Right atrium auricular region (tissue), 2 donors: ENCODE measurements around the gene PEX16. TPM values are rescaled to one million over a fixed set of nuclear protein-coding genes. Genes with fewer than 3 reads are reported as not detected.
"Not testable (repeated sequence)": the region's sequence is repeated elsewhere in the genome, so short reads cannot be mapped to it uniquely, and the experiment has no call there.

Source experiments
- DNase-seq: peaks from one replicate; pipeline ENCODE4 v3.0.0-alpha.2; 2019; ENCODE audit warnings: low spot score
- H3K27ac ChIP-seq, 2 donors: fragments of 200-600 bp; sonication (generic); 1 replicate in 1 of 2; 2 replicates in 1 of 2; pipeline ENCODE4 v1.5.1; 2016 to 2019
- H3K27me3 ChIP-seq, 2 donors: fragments of 200-600 bp; sonication (generic); one replicate each; pipeline versions ENCODE4 v1.5.1 to v1.6.0; 2017 to 2019
- H3K36me3 ChIP-seq: fragments of 200-600 bp; sonication (generic); one replicate; pipeline ENCODE4 v1.5.1; 2016
- H3K4me1 ChIP-seq, 2 donors: fragments of 200-600 bp; sonication (generic); one replicate each; pipeline versions ENCODE4 v1.5.1 to v1.6.0; 2017 to 2019
- H3K4me3 ChIP-seq, 2 donors: fragments of 200-600 bp; sonication (generic); 1 replicate in 1 of 2; 2 replicates in 1 of 2; pipeline ENCODE4 v1.5.1; 2017 to 2019; ENCODE audit warnings: mild to moderate bottlenecking in 1 of 2, moderate library complexity in 1 of 2
- H3K9me3 ChIP-seq, 2 donors: fragments of 200-600 bp; sonication (generic); one replicate each; pipeline ENCODE4 v1.5.1; 2019
- total RNA-seq, 2 donors: library from RNA; depleted of rRNA; stranded (reverse); fragments of >200 nt; gene quantifications; one replicate each; pipeline ENCODE4 v1.1.0, GENCODE V29; 2016
- TF ChIP-seq, protein P1 (sequence below), 2 donors: fragments of 200-600 bp; sonication (generic); IDR thresholded peaks; one replicate each; pipeline ENCODE4 v1.5.1; 2019; ENCODE audit warnings: antibody characterized with exemption in 2 of 2

PEX16 gene
- total RNA-seq, 2 donors from 2014 or later, result 12.9 to 17.4 TPM

DNA sequence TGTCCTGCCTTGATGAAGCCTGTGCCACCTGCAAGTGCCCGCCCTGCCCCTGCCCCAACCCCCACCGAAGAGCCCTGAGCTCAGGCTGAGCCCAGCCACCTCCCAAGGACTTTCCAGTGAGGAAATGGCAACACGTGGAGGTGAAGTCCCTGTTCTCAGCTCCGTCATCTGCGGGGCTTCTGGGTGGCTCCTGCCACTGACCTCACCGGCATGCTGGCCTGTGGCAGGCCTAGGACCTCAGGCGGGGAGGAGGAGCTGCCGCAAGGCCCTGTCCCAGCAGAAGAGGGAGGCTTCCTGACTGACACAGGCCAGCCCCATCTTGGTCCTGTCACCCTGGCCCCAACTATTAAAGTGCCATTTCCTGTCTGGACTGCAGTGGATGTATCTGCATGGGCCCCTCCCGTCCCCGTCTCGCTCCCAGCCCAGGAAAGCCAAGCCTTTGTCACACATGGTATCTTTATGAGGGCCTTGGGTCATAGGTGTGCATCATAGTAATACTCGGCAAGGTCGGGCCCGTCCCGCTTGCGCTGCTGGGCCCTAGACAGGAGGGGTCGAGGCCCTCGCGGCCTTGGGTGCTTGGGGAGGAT lies 11.5 kb downstream of the PEX16 start:
- TF ChIP-seq, protein P1, sequence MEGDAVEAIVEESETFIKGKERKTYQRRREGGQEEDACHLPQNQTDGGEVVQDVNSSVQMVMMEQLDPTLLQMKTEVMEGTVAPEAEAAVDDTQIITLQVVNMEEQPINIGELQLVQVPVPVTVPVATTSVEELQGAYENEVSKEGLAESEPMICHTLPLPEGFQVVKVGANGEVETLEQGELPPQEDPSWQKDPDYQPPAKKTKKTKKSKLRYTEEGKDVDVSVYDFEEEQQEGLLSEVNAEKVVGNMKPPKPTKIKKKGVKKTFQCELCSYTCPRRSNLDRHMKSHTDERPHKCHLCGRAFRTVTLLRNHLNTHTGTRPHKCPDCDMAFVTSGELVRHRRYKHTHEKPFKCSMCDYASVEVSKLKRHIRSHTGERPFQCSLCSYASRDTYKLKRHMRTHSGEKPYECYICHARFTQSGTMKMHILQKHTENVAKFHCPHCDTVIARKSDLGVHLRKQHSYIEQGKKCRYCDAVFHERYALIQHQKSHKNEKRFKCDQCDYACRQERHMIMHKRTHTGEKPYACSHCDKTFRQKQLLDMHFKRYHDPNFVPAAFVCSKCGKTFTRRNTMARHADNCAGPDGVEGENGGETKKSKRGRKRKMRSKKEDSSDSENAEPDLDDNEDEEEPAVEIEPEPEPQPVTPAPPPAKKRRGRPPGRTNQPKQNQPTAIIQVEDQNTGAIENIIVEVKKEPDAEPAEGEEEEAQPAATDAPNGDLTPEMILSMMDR (IDR thresholded peaks at IDR 0.05), result no peak
- H3K27ac ChIP-seq, result no peak overlapping the region
- H3K36me3 ChIP-seq, result peaks cover 17% of the 10 kb centered on the region
- DNase-seq, result no peak
- H3K9me3 ChIP-seq, result no peaks in the 10 kb centered on the region
- H3K4me1 ChIP-seq, result peaks cover 0 to 3% of the 10 kb centered on the region in 2 donors
- no peak overlapping the region for H3K4me3 ChIP-seq
- no peaks in the 10 kb centered on the region for H3K27me3 ChIP-seq

DNA sequence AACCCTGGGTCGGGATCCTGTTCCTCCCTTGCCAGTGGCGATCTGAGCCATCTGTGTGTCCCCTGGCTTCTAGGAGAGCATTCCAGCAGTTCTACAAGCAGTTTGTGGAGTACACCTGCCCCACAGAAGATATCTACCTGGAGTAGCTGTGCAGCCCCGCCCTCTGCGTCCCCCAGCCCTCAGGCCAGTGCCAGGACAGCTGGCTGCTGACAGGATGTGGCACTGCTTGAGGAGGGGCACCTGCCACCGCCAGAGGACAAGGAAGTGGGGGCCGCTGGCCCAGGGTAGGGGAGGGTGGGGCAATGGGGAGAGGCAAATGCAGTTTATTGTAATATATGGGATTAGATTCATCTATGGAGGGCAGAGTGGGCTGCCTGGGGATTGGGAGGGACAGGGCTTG lies 12.1 kb downstream of the PEX16 start:
- peaks cover 11% of the 10 kb centered on the region for H3K36me3 ChIP-seq
- not testable (repeated sequence) for DNase-seq, H3K4me1 ChIP-seq

DNA sequence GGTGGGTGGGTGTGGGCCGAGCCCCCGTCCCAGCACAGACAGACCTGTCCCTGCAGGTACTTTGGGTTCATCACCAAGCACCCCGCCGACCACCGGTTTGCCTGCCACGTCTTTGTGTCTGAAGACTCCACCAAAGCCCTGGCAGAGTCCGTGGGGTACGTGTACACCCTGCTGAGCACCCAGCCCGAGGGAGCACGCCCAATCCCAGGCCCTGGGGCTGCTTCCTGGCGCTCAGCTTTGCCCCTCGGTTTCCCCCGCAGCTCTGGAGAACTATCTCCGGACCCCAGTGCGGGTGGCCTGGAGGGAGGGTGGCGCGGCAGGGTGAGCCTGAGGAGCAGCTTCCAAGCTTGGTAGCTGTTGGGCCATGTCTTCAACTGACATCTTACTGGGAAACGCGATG lies 12.6 kb downstream of the PEX16 start:
- Histone ChIP-seq H3K4me1 (peaks cover 0 to 13% of the 10 kb centered on the region in 2 donors), H3K36me3 (peaks cover 6% of the 10 kb centered on the region), H3K27ac (no peak overlapping the region), H3K9me3 (no peaks in the 10 kb centered on the region), H3K27me3 (no peaks in the 10 kb centered on the region), H3K4me3 (no peak overlapping the region)
- no peak for DNase-seq
- TF ChIP-seq, protein P1 (IDR thresholded peaks at IDR 0.05), result no peak

More for the DNA sequence above, 12.1 kb downstream of the PEX16 start:
- not testable (repeated sequence) for H3K27me3 ChIP-seq, H3K4me3 ChIP-seq, H3K27ac ChIP-seq, H3K9me3 ChIP-seq

DNA sequence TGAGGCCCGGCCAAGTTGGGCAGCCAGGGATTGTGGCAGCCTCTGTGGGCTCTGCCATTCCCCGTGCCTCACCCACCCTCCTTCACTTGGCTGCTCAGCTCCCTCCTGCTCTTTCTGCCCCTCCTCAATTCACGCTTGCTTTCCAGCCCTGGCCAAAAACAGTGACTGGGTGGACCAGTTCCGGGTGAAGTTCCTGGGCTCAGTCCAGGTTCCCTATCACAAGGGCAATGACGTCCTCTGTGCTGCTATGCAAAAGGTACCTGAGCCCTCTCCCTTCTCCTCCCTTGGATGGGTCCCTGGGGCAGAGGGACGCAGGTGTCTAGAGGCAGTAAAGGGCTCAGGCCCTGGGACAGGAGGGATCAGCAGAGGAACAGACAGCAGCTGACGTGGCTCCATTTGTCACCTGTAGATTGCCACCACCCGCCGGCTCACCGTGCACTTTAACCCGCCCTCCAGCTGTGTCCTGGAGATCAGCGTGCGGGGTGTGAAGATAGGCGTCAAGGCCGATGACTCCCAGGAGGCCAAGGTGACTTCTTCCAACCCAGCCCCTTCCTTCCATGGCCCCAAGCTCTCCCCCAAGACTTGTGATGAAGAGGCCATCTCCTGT lies 13.3 kb downstream of the PEX16 start:
- peaks cover under 1% of the 10 kb centered on the region for H3K36me3 ChIP-seq
- no peak overlapping the region for H3K27ac ChIP-seq
- no peak for DNase-seq
- H3K4me1 ChIP-seq, result peaks cover 0 to 17% of the 10 kb centered on the region in 2 donors
- TF ChIP-seq, protein P1 (IDR thresholded peaks at IDR 0.05), result no peak
- no peak overlapping the region for H3K4me3 ChIP-seq
- no peaks in the 10 kb centered on the region for H3K27me3 ChIP-seq
- H3K9me3 ChIP-seq, result no peaks in the 10 kb centered on the region

- Histone ChIP-seq H3K27ac (no peak overlapping the region), H3K9me3 (no peaks in the 10 kb centered on the region), H3K27me3 (no peaks in the 10 kb centered on the region), H3K4me1 (peaks cover 0 to 25% of the 10 kb centered on the region in 2 donors), H3K4me3 (no peak overlapping the region), H3K36me3 (no peaks in the 10 kb centered on the region)
- DNase-seq, result no peak
- TF ChIP-seq, protein P1 (IDR thresholded peaks at IDR 0.05), result no peak
These were observed 15.0 kb downstream of the PEX16 start for GRCh38 chr11:45902452-45903380.

DNA sequence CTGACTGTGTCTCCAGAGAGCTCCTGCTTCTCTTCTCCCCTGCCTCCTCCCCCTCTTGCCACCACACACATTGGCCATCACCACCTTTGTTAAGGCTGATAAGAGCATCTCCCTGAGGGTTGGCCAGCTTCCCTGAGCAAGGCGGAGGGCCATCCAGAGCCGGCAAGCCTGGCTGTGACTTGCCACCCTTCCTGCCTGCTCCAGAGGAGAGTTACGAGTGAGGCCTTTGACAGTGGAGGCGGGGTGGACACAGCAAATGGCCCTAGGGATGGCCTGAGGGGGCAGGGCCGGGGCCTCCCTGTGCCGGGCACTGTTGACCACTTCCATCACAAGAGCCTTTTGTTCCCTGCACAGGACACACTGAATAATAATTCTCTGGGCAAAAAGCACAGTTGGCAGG lies 16.1 kb downstream of the PEX16 start:
- Histone ChIP-seq H3K27ac (no peak overlapping the region), H3K4me3 (no peak overlapping the region), H3K4me1 (peaks cover 0 to 25% of the 10 kb centered on the region in 2 donors), H3K9me3 (no peaks in the 10 kb centered on the region), H3K27me3 (no peaks in the 10 kb centered on the region), H3K36me3 (no peaks in the 10 kb centered on the region)
- TF ChIP-seq, protein P1 (IDR thresholded peaks at IDR 0.05), result no peak
- no peak for DNase-seq
